CD8-positive, alpha-beta memory T cell (primary cell): ENCODE data around the gene C1QTNF4. TPM values are rescaled to one million over a fixed set of nuclear protein-coding genes. Genes with fewer than 3 reads are reported as not detected.
"Not testable (repeated sequence)": the region's sequence is repeated elsewhere in the genome, so short reads cannot be mapped to it uniquely, and the experiment has no call there.

Experiments used
- CTCF ChIA-PET: fragments of 350-600 bp; sonication (Branson Sonifier 250); formaldehyde crosslinking; loops from one replicate; lab custom pipeline; 2021; ENCODE audit warnings: antibody characterized with exemption; lab: Charles Lee
- POLR2A ChIA-PET: fragments of 350-600 bp; sonication (Branson Sonifier 250); formaldehyde crosslinking; loops from one replicate; lab custom pipeline; 2021; ENCODE audit warnings: antibody characterized with exemption; lab: Charles Lee
- DNase-seq, 5 donors: peaks; one replicate each; pipeline versions ENCODE4 v3.0.0 to v3.0.0-alpha.2; 2020 to 2022; ENCODE audit warnings: mixed read lengths in 1 of 5
- H3K27ac ChIP-seq: one replicate; pipeline ENCODE4 v1.7.0; 2013; ENCODE audit warnings: low read depth, mild to moderate bottlenecking, low read length, moderate library complexity
- H3K27me3 ChIP-seq: 2 replicates; pipeline ENCODE4 v1.7.0; 2013; ENCODE audit warnings: low read length, mild to moderate bottlenecking; ENCODE audit not compliant: insufficient read depth, poor library complexity, severe bottlenecking
- H3K36me3 ChIP-seq: 2 replicates; pipeline ENCODE4 v1.7.0; 2013; ENCODE audit warnings: mild to moderate bottlenecking, low read length, moderate library complexity; ENCODE audit not compliant: insufficient read depth
- H3K4me1 ChIP-seq: 2 replicates; pipeline ENCODE4 v1.7.0; 2013; ENCODE audit warnings: mild to moderate bottlenecking, low read length, moderate library complexity; ENCODE audit not compliant: insufficient read depth
- H3K4me3 ChIP-seq: 2 replicates; pipeline ENCODE4 v1.7.0; 2013; ENCODE audit warnings: mild to moderate bottlenecking, low read length
- H3K9me3 ChIP-seq: 2 replicates; pipeline ENCODE4 v1.7.0; 2013; ENCODE audit warnings: mild to moderate bottlenecking, low read length
- H3K27ac Mint-ChIP-seq, 8 donors: one replicate each; pipeline ENCODE4 v1.8.0; 2020 to 2021; ENCODE audit warnings: mixed read lengths in 8 of 8, mild to moderate bottlenecking in 6 of 8, inconsistent platforms in 3 of 8, moderate library complexity in 3 of 8
- H3K27me3 Mint-ChIP-seq, 2 donors: one replicate each; pipeline ENCODE4 v1.8.0; 2020 to 2021; ENCODE audit warnings: mixed read lengths in 2 of 2, mild to moderate bottlenecking in 1 of 2, moderate library complexity in 1 of 2
- H3K36me3 Mint-ChIP-seq, 3 donors: one replicate each; pipeline ENCODE4 v1.8.0; 2020 to 2021; ENCODE audit warnings: mixed read lengths in 3 of 3, inconsistent platforms in 1 of 3, mild to moderate bottlenecking in 1 of 3
- H3K4me1 Mint-ChIP-seq, 3 donors: one replicate each; pipeline ENCODE4 v1.8.0; 2020 to 2021; ENCODE audit warnings: mixed read lengths in 3 of 3, inconsistent platforms in 1 of 3, mild to moderate bottlenecking in 1 of 3
- H3K4me3 Mint-ChIP-seq, 7 donors: one replicate each; pipeline ENCODE4 v1.8.0; 2020 to 2021; ENCODE audit warnings: mixed read lengths in 7 of 7, mild to moderate bottlenecking in 6 of 7, moderate library complexity in 4 of 7, inconsistent platforms in 2 of 7
- H3K9me3 Mint-ChIP-seq, 5 donors: one replicate each; pipeline ENCODE4 v1.8.0; 2020 to 2022; ENCODE audit warnings: mixed read lengths in 5 of 5, mild to moderate bottlenecking in 3 of 5, moderate library complexity in 2 of 5, inconsistent platforms in 1 of 5
- polyA plus RNA-seq: library from polyadenylated mRNA; unstranded; fragments of 300-500 nt; fragmentation: Illumina TruSeq; gene quantifications from one replicate; pipeline ENCODE4 v1.2.3, GENCODE V29; 2021
- total RNA-seq, 2 experiments: library from RNA; stranded (reverse); gene quantifications; one replicate each; pipeline ENCODE4 v1.2.3, GENCODE V29; 2021

The C1QTNF4 gene
- under 1 TPM in 1 of 2 experiments, not detected in 1; 0.18 TPM for total RNA-seq
- not detected for polyA plus RNA-seq

- no peak within 1 kb of the TSS for H3K27ac Mint-ChIP-seq
- H3K36me3 Mint-ChIP-seq, result peaks cover 0 to 4% (median 1%) of the 10 kb centered on the region in 3 donors
- CTCF ChIA-PET, result no interaction called here
- H3K4me3 ChIP-seq, result no peak within 1 kb of the TSS
- H3K4me1 Mint-ChIP-seq, result peaks cover 0 to 14% (median 2%) of the 10 kb centered on the region in 3 donors
- no peaks in the 10 kb centered on the region for H3K4me1 ChIP-seq
- H3K27me3 ChIP-seq, result peaks cover 24% of the 10 kb centered on the region
- H3K9me3 Mint-ChIP-seq, result no peaks in the 10 kb centered on the region
- POLR2A ChIA-PET, result no interaction called here
- H3K27ac ChIP-seq, result no peak within 1 kb of the TSS
- no peaks in the 10 kb centered on the region for H3K9me3 ChIP-seq
- no peak for DNase-seq
- H3K27me3 Mint-ChIP-seq, result peaks cover 29 to 35% of the 10 kb centered on the region in 2 donors
- no peaks in the 10 kb centered on the region for H3K36me3 ChIP-seq
- H3K4me3 Mint-ChIP-seq, result no peak within 1 kb of the TSS
Measured at GRCh38 chr11:47593934-47594855, at the start of gene C1QTNF4. C1QTNF4 (minus strand) TSS chr11:47594411; CDS start chr11:47590810, 3,601 bp downstream.

GRCh38 chr11:47642099-47642855 is 48.1 kb upstream of the C1QTNF4 start, which contains the start of gene MTCH2:
MTCH2 (minus strand) TSS chr11:47642559; CDS start chr11:47642465, 94 bp downstream.
- Mint-ChIP-seq H3K9me3 (no peaks in the 10 kb centered on the region), H3K4me1 (peaks cover 18 to 34% (median 32%) of the 10 kb centered on the region in 3 donors), H3K27me3 (no peaks in the 10 kb centered on the region), H3K4me3 (peak within 1 kb of the TSS; percentile 87 to 98 (median 94)), H3K27ac (peak within 1 kb of the TSS; percentile 76 to 99 (median 95)), H3K36me3 (peaks cover 4 to 26% (median 9%) of the 10 kb centered on the region in 3 donors)
- H3K27ac ChIP-seq, result peak within 1 kb of the TSS; percentile 91
- ChIA-PET CTCF (interaction anchor here (0.8 kb wide), 1 partner anchor 10 kb away, joined by 3 read pairs; no protein-coding TSS in a partner anchor), POLR2A (interaction anchor here (1.0 kb wide), 1 partner anchor 91 kb away, joined by 4 read pairs; no protein-coding TSS in a partner anchor)
- H3K4me3 ChIP-seq, result peak within 1 kb of the TSS; percentile 83
- no peaks in the 10 kb centered on the region for H3K27me3 ChIP-seq
- H3K4me1 ChIP-seq, result peaks cover 14% of the 10 kb centered on the region
- no peaks in the 10 kb centered on the region for H3K9me3 ChIP-seq
- DNase-seq, result peak; percentile 94 to 97 (median 96)
- H3K36me3 ChIP-seq, result peaks cover 3% of the 10 kb centered on the region

- Histone ChIP-seq H3K4me3 (peak overlapping the region; percentile 83), H3K27me3 (no peaks in the 10 kb centered on the region), H3K27ac (peak overlapping the region; percentile 91), H3K4me1 (peaks cover 14% of the 10 kb centered on the region), H3K36me3 (peaks cover 3% of the 10 kb centered on the region), H3K9me3 (no peaks in the 10 kb centered on the region)
- no peaks in the 10 kb centered on the region for H3K27me3 Mint-ChIP-seq
- POLR2A ChIA-PET, result interaction anchor here (1.0 kb wide), 1 partner anchor 90 kb away, joined by 4 read pairs; no protein-coding TSS in a partner anchor
- H3K9me3 Mint-ChIP-seq, result no peaks in the 10 kb centered on the region
- no peak for DNase-seq
- CTCF ChIA-PET, result no interaction called here
- peaks cover 4 to 30% (median 11%) of the 10 kb centered on the region in 3 donors for H3K36me3 Mint-ChIP-seq
- peak overlapping the region; percentile 87 to 98 (median 91) for H3K4me3 Mint-ChIP-seq
- peak overlapping the region; percentile 76 to 99 (median 95) for H3K27ac Mint-ChIP-seq
- H3K4me1 Mint-ChIP-seq, result peaks cover 18 to 34% (median 32%) of the 10 kb centered on the region in 3 donors
Measured at GRCh38 chr11:47641600-47642098, 47.4 kb upstream of the C1QTNF4 start.

GRCh38 chr11:47640506-47640905 is 46.3 kb upstream of the C1QTNF4 start:
- H3K36me3 Mint-ChIP-seq, result peaks cover 4 to 36% (median 11%) of the 10 kb centered on the region in 3 donors

GRCh38 chr11:47636331-47636730 is 42.1 kb upstream of the C1QTNF4 start:
- H3K27me3 ChIP-seq, H3K27me3 Mint-ChIP-seq, H3K9me3 ChIP-seq, H3K27ac Mint-ChIP-seq, POLR2A ChIA-PET, H3K4me3 Mint-ChIP-seq, H3K4me1 ChIP-seq, H3K9me3 Mint-ChIP-seq, H3K27ac ChIP-seq, DNase-seq, H3K4me3 ChIP-seq: not testable (repeated sequence)
- Mint-ChIP-seq H3K4me1 (peaks cover 4 to 18% (median 16%) of the 10 kb centered on the region in 3 donors), H3K36me3 (peaks cover 14 to 56% (median 19%) of the 10 kb centered on the region in 3 donors)
- H3K36me3 ChIP-seq, result peaks cover 12% of the 10 kb centered on the region
- CTCF ChIA-PET, result interaction anchor here (0.9 kb wide), 1 partner anchor 11 kb away, joined by 3 read pairs; no protein-coding TSS in a partner anchor

More at GRCh38 chr11:47640506-47640905, 46.3 kb upstream of the C1QTNF4 start:
- Mint-ChIP-seq H3K4me3 (peak overlapping the region in 6 of 7 donors; percentile 5 to 91 (median 48)), H3K4me1 (peaks cover 18 to 34% (median 32%) of the 10 kb centered on the region in 3 donors), H3K27ac (peak overlapping the region in 5 of 8 donors; percentile 17 to 76 (median 70))
- H3K27me3 Mint-ChIP-seq, H3K9me3 Mint-ChIP-seq, H3K9me3 ChIP-seq, H3K4me3 ChIP-seq, CTCF ChIA-PET, DNase-seq, H3K36me3 ChIP-seq, H3K27ac ChIP-seq, H3K27me3 ChIP-seq: not testable (repeated sequence)
- H3K4me1 ChIP-seq, result peaks cover 14% of the 10 kb centered on the region
- POLR2A ChIA-PET, result interaction anchor here (0.6 kb wide), 1 partner anchor 216 kb away, joined by 4 read pairs; no protein-coding TSS in a partner anchor

GRCh38 chr11:47631473-47631872 is 37.3 kb upstream of the C1QTNF4 start:
- H3K27me3 ChIP-seq, result no peaks in the 10 kb centered on the region
- H3K36me3 Mint-ChIP-seq, result peaks cover 10 to 76% (median 27%) of the 10 kb centered on the region in 3 donors
- no peaks in the 10 kb centered on the region for H3K4me1 ChIP-seq
- no peaks in the 10 kb centered on the region for H3K27me3 Mint-ChIP-seq
- ChIA-PET CTCF (no interaction called here), POLR2A (interaction anchor here (0.6 kb wide), 1 partner anchor 26 kb away, joined by 6 read pairs; no protein-coding TSS in a partner anchor)
- peaks cover 34% of the 10 kb centered on the region for H3K36me3 ChIP-seq
- DNase-seq, result no peak
- H3K9me3 ChIP-seq, result no peaks in the 10 kb centered on the region
- no peak overlapping the region for H3K27ac ChIP-seq
- no peak overlapping the region for H3K4me3 Mint-ChIP-seq
- no peaks in the 10 kb centered on the region for H3K9me3 Mint-ChIP-seq
- no peak overlapping the region for H3K27ac Mint-ChIP-seq
- no peaks in the 10 kb centered on the region for H3K4me1 Mint-ChIP-seq
- H3K4me3 ChIP-seq, result no peak overlapping the region

GRCh38 chr11:47628026-47628425 is 33.8 kb upstream of the C1QTNF4 start:
- no peak for DNase-seq
- Histone ChIP-seq H3K27me3 (no peaks in the 10 kb centered on the region), H3K9me3 (no peaks in the 10 kb centered on the region), H3K4me3 (no peak overlapping the region), H3K4me1 (no peaks in the 10 kb centered on the region), H3K27ac (no peak overlapping the region), H3K36me3 (peaks cover 24% of the 10 kb centered on the region)
- ChIA-PET CTCF (no interaction called here), POLR2A (no interaction called here)
- Mint-ChIP-seq H3K4me3 (no peak overlapping the region), H3K9me3 (no peaks in the 10 kb centered on the region), H3K27me3 (no peaks in the 10 kb centered on the region), H3K27ac (no peak overlapping the region), H3K4me1 (no peaks in the 10 kb centered on the region), H3K36me3 (peaks cover 10 to 81% (median 25%) of the 10 kb centered on the region in 3 donors)
